Cardiac septum (tissue), 1 donor: Measurements from ENCODE around the gene IFNK. TPM values are rescaled to one million over a fixed set of nuclear protein-coding genes. Genes with fewer than 3 reads are reported as not detected.

ENCODE experiments used
- DNase-seq: peaks from one replicate; pipeline ENCODE4 v3.0.0-alpha.2; 2020; ENCODE audit warnings: low spot score
- intact Hi-C: fragments of 100-400 bp; cut with DNase I; formaldehyde crosslinking; loops from one replicate; pipeline ENCODE4 v1.14.0; 2022
- total RNA-seq: library from RNA; stranded (reverse); fragmentation: NEBNext Ultra II Directional; extraction: Animal tissue kit (Norgen Biotek cat#: 25700); gene quantifications from one replicate; pipeline ENCODE4 v1.2.1, GENCODE V29; 2021
- donor health status: DM: no; HTN: no; CAD: no.

The IFNK gene
- total RNA-seq, 1 donor from 2014 or later = not detected

DNA sequence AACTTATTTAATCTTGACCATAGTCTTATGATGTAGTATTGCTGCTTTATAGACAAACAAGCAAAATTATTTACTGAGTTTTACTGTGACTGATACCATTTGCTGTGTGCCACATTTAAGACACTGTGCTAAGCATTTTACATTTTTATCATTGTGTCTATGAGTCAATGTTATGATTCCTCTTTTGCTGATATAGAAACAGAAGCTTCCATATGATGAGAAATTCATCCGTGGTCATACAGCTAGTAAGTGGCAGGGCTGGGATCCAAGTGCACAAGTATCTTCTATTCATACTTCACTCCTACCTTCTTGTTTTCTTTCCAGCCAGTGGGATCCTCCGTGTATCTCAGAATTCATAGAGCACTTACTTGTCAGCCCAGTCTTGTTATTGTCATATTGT, 17.1 kb upstream of the IFNK start:
- intact Hi-C loops = no loop called here
- no peak for DNase-seq

DNA sequence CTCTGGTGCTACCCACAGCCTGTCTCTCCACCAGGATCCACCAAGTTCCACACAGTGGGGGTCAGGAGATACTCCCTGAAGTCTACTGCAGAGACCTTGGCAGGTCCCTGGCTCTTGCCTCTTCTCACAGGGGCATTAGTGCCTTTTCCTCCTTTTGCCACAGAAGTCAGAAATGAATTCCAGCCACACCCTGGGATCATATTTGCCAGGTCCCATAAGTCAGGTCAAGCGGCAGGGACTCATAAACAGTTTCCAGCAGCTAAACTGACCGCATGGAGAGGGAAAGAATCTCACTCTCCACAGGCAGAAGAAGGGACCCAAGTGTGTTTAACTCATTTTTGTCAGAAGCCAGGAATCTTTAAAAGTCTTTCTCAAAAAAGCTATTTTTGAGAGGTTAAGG, 13.3 kb upstream of the IFNK start:
- no peak for DNase-seq
- intact Hi-C loops = no loop called here

GRCh38 chr9:27511771-27512170, 12.3 kb upstream of the IFNK start:
- DNase-seq = no peak
- intact Hi-C loops = no loop called here

DNA sequence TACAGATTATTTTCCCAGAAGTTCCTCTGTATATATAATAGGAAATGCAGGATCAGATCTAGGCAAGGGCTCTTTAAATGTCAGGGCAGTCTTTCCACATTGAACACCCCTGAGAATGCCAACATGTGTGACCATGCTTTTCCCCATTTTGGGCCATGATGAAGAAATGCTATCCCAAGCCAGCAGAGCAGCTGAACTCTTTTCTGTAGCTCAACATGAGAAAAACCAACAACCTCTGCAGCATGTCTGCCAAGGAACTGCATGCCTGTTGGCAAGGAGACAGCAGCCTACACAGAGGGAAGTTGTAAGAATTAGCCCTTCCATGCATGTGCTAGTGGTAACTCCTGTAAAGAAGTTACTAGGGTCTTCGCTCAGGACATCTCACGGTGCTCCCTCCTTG, 9.5 kb upstream of the IFNK start:
- no peak for DNase-seq
- intact Hi-C loops = no loop called here

- no peak for DNase-seq
- intact Hi-C loops = no loop called here
Observed at GRCh38 chr9:27518006-27518405, 6.1 kb upstream of the IFNK start.

GRCh38 chr9:27518809-27519208, 5.3 kb upstream of the IFNK start:
- DNase-seq = no peak
- intact Hi-C loops = no loop called here

DNA sequence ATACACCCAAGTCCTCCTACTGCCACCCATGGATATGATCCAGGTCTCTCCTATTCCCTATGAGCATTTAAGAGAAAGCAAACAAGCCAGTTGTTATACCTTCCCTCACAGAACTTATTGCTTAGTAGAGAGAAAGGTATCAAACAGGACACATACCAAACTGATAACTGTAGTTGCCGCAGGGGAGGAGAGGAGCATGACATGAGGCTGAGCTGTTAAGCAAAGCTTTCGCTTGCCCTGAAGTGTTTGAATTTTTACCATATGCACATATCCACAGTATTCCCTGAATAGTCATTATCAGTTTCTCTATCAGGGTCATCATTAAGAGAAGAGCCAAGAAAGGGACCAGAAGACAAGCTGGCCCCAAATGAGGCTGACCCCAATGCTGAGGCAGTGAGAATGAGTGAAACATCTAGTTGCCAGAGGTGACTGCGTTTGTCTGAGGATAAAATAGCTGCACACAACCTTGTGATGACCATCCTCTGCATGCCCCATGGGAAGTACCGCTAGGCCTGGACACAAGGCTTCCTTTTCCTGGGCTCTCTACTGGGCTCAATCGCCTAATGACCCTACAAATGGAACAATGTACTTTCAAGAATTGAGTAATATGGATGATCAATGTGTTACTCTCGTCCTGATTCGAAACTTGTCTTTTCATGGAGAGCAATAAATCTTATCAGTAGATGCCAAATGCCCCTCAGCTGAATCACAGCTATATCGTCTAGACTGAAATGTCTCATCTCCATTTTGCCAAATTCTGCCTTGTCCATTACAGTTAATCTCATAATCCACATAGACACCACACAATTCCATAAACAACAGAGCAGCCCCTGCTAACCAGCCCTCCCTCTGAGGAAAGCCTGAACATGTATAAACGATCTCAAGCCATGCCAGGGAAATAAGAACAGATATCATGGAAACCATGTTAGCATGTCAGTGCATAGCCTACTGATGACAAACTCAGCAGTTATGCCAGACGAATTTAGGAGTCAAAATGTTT, 4.3 kb upstream of the IFNK start:
- intact Hi-C loops = loop anchor here (10.0 kb wide), 1 partner anchor 45 kb away; no protein-coding TSS in a partner anchor
- no peak for DNase-seq

- no peak for DNase-seq
- intact Hi-C loops = loop anchor here (10.0 kb wide), 1 partner anchor 46 kb away; no protein-coding TSS in a partner anchor
Observed at GRCh38 chr9:27520986-27521385, 3.1 kb upstream of the IFNK start.

DNA sequence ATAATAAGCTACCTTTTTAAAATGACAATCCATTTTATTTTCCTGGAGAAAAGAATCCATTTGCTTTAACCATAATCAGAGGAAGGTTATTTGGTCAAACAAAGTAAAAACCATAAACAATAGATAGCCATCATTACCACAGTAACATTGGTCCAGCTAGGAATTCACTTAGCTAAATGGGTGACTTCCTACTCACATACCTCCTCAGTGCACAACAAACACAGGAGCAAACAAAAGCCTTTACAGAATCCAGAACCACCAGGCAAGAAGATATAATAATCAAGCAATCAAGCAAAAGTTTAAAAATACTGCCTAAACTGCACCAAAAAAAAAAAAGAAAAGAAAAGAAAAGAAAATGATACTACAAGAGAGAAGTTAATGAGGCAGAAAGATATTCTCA, 949 bp upstream of the IFNK start:
- intact Hi-C loops = loop anchor here (10.0 kb wide), 1 partner anchor 48 kb away; no protein-coding TSS in a partner anchor

GRCh38 chr9:27527702-27528075, 3.6 kb downstream of the IFNK start:
- intact Hi-C loops = loop anchor here (10.0 kb wide), 1 partner anchor 53 kb away; no protein-coding TSS in a partner anchor
- DNase-seq = no peak

More for the DNA sequence above, 949 bp upstream of the IFNK start:
- DNase-seq = no peak

GRCh38 chr9:27528076-27528885, 4.2 kb downstream of the IFNK start:
- intact Hi-C loops = loop anchor here (10.0 kb wide), 1 partner anchor 53 kb away; no protein-coding TSS in a partner anchor
- peak; percentile 83 for DNase-seq

- intact Hi-C loops = loop anchor here (1.0 to 10.0 kb wide), 2 partner anchors 54 to 196 kb away; no protein-coding TSS in a partner anchor
- peak; percentile 79 for DNase-seq
Observed at GRCh38 chr9:27528886-27529315, 4.8 kb downstream of the IFNK start.

- peak; percentile 94 for DNase-seq
- intact Hi-C loops = loop anchor here (1.0 to 10.0 kb wide), 2 partner anchors 55 to 196 kb away; no protein-coding TSS in a partner anchor
Observed at GRCh38 chr9:27529316-27530278, 5.5 kb downstream of the IFNK start, which contains the start of gene MOB3B. TSS of gene MOB3B (minus strand) at chr9:27529814. CDS start at chr9:27455550, 74,264 bp downstream.

DNA sequence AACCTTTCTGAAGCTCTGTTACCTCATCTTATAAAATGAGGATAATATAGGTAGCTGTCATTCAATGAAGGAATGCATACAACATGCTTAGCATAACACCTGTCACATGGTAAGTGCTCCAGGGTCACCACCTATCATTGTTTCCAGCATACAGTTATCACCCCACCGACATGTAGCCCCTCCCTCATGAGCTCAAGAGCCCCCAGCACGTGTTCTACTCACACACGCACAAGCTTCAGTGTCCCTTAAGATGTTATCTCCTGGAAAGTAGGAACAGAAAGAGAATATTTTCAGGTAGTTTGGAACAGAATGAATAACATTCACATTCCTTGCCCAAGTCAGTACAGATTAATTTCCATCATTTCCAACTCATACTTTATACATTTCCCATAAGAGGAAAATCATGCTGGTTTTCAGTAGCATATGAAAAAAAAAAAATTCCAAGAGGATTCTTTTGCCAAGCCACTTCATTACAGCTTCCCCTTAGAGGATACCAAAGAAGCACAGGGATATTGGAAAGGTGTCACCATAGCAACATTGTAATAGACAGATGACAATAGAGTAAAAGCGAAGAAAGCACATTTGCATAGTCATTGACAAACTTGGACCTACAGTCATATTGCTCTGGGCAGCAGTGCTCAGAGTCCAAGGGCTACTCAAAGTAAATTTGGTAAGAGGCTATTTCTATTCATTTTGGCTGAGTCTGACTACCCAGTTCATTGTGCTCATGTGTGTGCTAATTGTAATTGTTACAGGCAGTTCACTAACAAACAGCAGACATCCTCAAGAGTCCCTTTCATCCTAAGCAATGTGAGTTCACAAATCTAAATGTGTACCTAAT, 7.0 kb downstream of the IFNK start:
- no peak for DNase-seq
- intact Hi-C loops = no loop called here

GRCh38 chr9:27532046-27532445, 8.0 kb downstream of the IFNK start:
- DNase-seq = no peak
- intact Hi-C loops = no loop called here

- no peak for DNase-seq
- intact Hi-C loops = no loop called here
Observed at GRCh38 chr9:27533311-27533710, 9.2 kb downstream of the IFNK start.

GRCh38 chr9:27534131-27534530, 10.0 kb downstream of the IFNK start:
- intact Hi-C loops = no loop called here
- DNase-seq = no peak

DNA sequence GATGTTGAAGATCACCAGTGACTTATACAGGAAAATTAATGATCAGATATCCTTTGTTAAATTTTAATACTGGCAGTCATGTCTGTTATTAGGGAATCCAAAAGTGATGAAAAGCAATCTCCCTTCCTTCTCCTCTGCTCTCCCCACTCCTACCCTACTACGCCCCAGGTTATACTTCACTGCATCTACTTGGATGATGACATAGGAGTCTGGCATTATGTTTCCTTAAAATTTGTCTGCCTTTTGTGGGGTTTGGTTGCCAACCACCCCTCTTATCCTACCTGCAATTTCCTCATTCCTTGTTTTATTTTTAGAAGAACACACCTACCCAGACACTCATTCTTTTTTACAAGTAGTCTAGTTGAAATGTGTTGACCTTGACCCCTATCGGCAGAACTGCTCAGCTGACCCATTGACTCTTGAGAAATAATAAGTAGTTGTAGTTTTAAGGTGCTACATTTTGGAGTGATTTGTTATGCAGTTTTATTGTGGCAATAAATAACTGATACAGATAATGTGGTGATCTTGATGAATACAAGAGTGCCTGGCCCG, 10.6 kb downstream of the IFNK start:
- no peak for DNase-seq
- intact Hi-C loops = no loop called here
